ENCODE measurements around the gene MPI. TPM values are rescaled to one million over a fixed set of nuclear protein-coding genes. Genes with fewer than 3 reads are reported as not detected.

Gene MPI
- total and polyA plus RNA-seq, 10 of the 15 experiments (the other 5 are each of a cell fraction or from before 2014, with no cell fraction given) = 35.6 to 93.9 (median 44.1) TPM

- TF ChIP-seq BACH1 (IDR thresholded peaks at IDR 0.05; ENCODE audit: borderline replicate concordance) (0 out of 2 replicates have a peak, but pooled peaks have one; percentile 12), BCL11A (IDR thresholded peaks at IDR 0.05; ENCODE audit: low read depth, low read length) (no peak), MXI1 (IDR thresholded peaks at IDR 0.05; ENCODE audit: low read depth, low read length) (0 out of 2 replicates have a peak, but pooled peaks have one; percentile 33), KAT2A (conservative IDR thresholded peaks at IDR 0.05; ENCODE audit: control insufficient read depth, low read depth, low read length) (no peak), NFYB (IDR thresholded peaks at IDR 0.05; ENCODE audit: insufficient read depth, low read depth, low read length) (no peak)
- TF ChIP-seq, protein P1, sequence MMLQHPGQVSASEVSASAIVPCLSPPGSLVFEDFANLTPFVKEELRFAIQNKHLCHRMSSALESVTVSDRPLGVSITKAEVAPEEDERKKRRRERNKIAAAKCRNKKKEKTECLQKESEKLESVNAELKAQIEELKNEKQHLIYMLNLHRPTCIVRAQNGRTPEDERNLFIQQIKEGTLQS (IDR thresholded peaks at IDR 0.05; ENCODE audit: borderline replicate concordance, extremely low read depth, low read depth, low read length) = no peak
These were observed 17.2 kb upstream of the MPI start (continued) for GRCh38 chr15:74872702-74873035.

DNA sequence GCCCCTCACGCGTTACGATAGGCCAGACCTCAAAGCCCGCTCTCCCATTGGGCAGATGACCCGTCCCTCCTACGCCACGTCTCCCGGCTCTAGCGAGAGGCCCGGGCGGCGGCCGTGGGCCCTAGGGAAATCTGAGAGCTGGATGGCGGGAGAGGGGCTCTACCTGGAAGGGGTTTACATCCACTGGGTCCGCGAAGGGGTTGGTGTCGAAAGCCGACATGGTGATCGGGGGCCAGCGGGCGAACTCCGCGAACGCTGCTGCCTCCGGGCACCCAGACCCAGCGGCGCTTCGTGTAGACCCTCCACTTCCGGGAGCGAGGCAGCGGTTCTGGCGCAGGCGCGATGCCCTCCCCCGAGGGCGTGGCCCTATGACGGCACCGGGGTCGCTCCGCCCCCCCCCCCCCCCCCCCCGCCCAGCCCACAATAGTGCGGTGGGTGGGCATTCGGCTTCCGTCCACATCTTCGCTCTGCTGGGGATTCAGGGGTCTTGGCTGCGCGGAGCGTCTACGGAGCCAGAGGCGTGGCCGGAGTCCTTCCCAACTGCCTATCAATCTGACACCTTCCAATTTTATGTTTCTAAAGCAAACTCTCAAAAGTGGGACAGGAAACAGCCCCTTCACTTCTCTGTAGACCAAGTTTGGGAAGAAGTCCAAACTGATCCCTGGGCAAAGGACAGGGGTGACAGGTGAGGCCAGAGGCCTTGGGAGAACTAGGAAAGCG, 16.6 kb upstream of the MPI start, which contains the start of gene SCAMP2:
SCAMP2 (minus strand) TSS at position 330 of the 720 bp plus-strand sequence; CDS start at position 220, 110 bp downstream.
- Histone ChIP-seq H3K27me3 (replicated peaks in 1 of 2; ENCODE audit: control insufficient read depth in 2 of 2, insufficient read depth in 2 of 2, low read length in 1 of 2) (no peaks in the 10 kb centered on the region), H4K20me1 (ENCODE audit: control insufficient read depth, insufficient read depth) (no peaks in the 10 kb centered on the region), H3K79me2 (ENCODE audit: control insufficient read depth, insufficient read depth, low read length) (peaks cover 45% of the 10 kb centered on the region), H3K27ac (ENCODE audit: control insufficient read depth, insufficient read depth) (peak within 1 kb of the TSS; percentile 94), H3K9ac (ENCODE audit: control insufficient read depth, insufficient read depth, low read length) (peak within 1 kb of the TSS; percentile 70), H3K4me3 (peak within 1 kb of the TSS; percentile 93), H3K4me1 (ENCODE audit: control insufficient read depth, insufficient read depth, low read length) (peaks cover 28% of the 10 kb centered on the region), H3K36me3 (ENCODE audit: control insufficient read depth in 2 of 2, insufficient read depth in 2 of 2, low read length in 1 of 2) (peaks cover 0 to 4% of the 10 kb centered on the region in 2 experiments; a peak in 1 of 4 replicates), H3K9me3 (replicated peaks; ENCODE audit: control insufficient read depth, insufficient read depth, low read length) (peaks cover 2% of the 10 kb centered on the region; the same call in 2 of the 3 replicates), H3K4me2 (ENCODE audit: control insufficient read depth, insufficient read depth) (peak within 1 kb of the TSS; percentile 100), H2AFZ (ENCODE audit: control insufficient read depth, low read depth, low read length) (peak within 1 kb of the TSS; percentile 91)
- ChIA-PET CTCF (interaction anchor here (0.9 to 11.2 kb wide), 3 partner anchors 10 to 86 kb away, joined by 3 to 129 read pairs (median 11); no protein-coding TSS in a partner anchor), POLR2A (interaction anchor here (0.5 to 2.4 kb wide), 7 partner anchors 11 to 150 kb away, joined by 3 to 7 read pairs (median 5); no protein-coding TSS in a partner anchor), SMC1A (ENCODE audit: uncharacterized antibody, unreplicated experiment) (interaction anchor here (0.9 to 2.7 kb wide), 6 partner anchors 10 to 95 kb away, joined by 3 to 15 read pairs (median 3); partner anchors contain the start of gene FAM219B), RAD21 (ENCODE audit: unreplicated experiment) (interaction anchor here (1.0 to 2.5 kb wide), 5 partner anchors 11 to 102 kb away, joined by 3 to 13 read pairs (median 3); partner anchors contain the start of gene CSK)
- in situ Hi-C loops (cut with MboI) = no loop called here
- ATAC-seq (peak; percentile 92), FAIRE-seq (peak; percentile 69), DNase-seq (ENCODE audit: low read depth, low spot score) (peak; percentile 85)
- BruUV-seq (replicated peaks) = no TSS peak
- under 1% methylated on average over 42 of the region's 52 CpGs for WGBS (ENCODE audit: insufficient coverage, insufficient replicate concordance, low lambda C conversion rate, missing lambda C conversion rate)
- intact Hi-C loops (cut with micrococcal nuclease; ENCODE audit: unreplicated experiment) = no loop called here
- peak; percentile 21; the same call in 1 of the 2 replicates for TF ChIP-seq EED (IDR thresholded peaks at IDR 0.05; ENCODE audit: low read depth)
- TF ChIP-seq MEF2B (IDR thresholded peaks at IDR 0.05; ENCODE audit: partially characterized antibody, poor library complexity, severe bottlenecking) = peak; percentile 92
- TF ChIP-seq POU2F2 (IDR thresholded peaks at IDR 0.05; ENCODE audit: borderline replicate concordance, low read depth, low read length) = peak; percentile 21; the same call in 1 of the 3 replicates
- no peak for TF ChIP-seq BRCA1 (IDR thresholded peaks at IDR 0.05; ENCODE audit: low read depth, low read length)
- TF ChIP-seq IKZF2 (IDR thresholded peaks at IDR 0.05) = peak in 1 of 2 experiments; percentile 40; a peak in 2 of 4 replicates
- TF ChIP-seq ELK1 (IDR thresholded peaks at IDR 0.05; ENCODE audit: low read depth, low read length) = no peak
- peak; percentile 41 for TF ChIP-seq FOS (IDR thresholded peaks at IDR 0.05; ENCODE audit: borderline replicate concordance, extremely low read depth, insufficient read length)
- TF ChIP-seq, protein P2, sequence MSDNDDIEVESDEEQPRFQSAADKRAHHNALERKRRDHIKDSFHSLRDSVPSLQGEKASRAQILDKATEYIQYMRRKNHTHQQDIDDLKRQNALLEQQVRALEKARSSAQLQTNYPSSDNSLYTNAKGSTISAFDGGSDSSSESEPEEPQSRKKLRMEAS (IDR thresholded peaks at IDR 0.05; ENCODE audit: low read depth, low read length) = peak; percentile 21; the same call in 1 of the 2 replicates
- TF ChIP-seq NR2C1 (IDR thresholded peaks at IDR 0.05) = peak; percentile 63
- TF ChIP-seq POLR2A (IDR thresholded peaks at IDR 0.05; ENCODE audit: low read depth, low read length) = peak; percentile 95
- TF ChIP-seq LARP7 (IDR thresholded peaks at IDR 0.05) = peak; percentile 91
- TF ChIP-seq SKIL (IDR thresholded peaks at IDR 0.05; ENCODE audit: low read depth, poor library complexity, severe bottlenecking) = peak; percentile 59
- TF ChIP-seq SP1 (IDR thresholded peaks at IDR 0.05; ENCODE audit: low read depth, low read length) = peak; percentile 90

All from GM12878 (cell line).